H1 (cell line): ENCODE data around the gene CCDC12. TPM values are rescaled to one million over a fixed set of nuclear protein-coding genes. Genes with fewer than 3 reads are reported as not detected.
A peak's percentile ranks its signal among the peaks of the same experiment; 100 is the strongest.

Source experiments
- CTCF ChIA-PET: fragments of 300-600 bp; sonication (Branson Sonifier 250); formaldehyde crosslinking; loops from one replicate; lab custom pipeline; 2021; ENCODE audit not compliant: partially characterized antibody; lab: Charles Lee
- POLR2A ChIA-PET: fragments of 300-600 bp; sonication (Branson Sonifier 250); formaldehyde crosslinking; loops from one replicate; lab custom pipeline; 2021; ENCODE audit warnings: inconsistent platforms; ENCODE audit not compliant: partially characterized antibody; lab: Charles Lee
- DNase-seq, 2 experiments: peaks; one replicate each; pipeline versions ENCODE4 v3.0.0 to v3.0.0-alpha.2; 2010 to 2022; ENCODE audit warnings: low spot score in 2 of 2, low read depth in 1 of 2, mixed read lengths in 1 of 2
- FAIRE-seq: peaks from 2 replicates; lab custom pipeline; 2011; peaks lifted over from hg19 to GRCh38; lab: Jason Lieb, UNC
- H2AFZ ChIP-seq: 2 replicates; pipeline ENCODE4 v1.8.1; 2012; ENCODE audit warnings: low read length, inconsistent platforms
- H2AK5ac ChIP-seq: 2 replicates; pipeline ENCODE4 v1.6.1; 2013; ENCODE audit warnings: low read depth, low read length
- H2BK120ac ChIP-seq: replicated peaks from 2 replicates; pipeline ENCODE3; 2013; ENCODE audit warnings: low read depth, low read length, inconsistent platforms
- H2BK12ac ChIP-seq: 2 replicates; pipeline ENCODE4 v1.6.1; 2013; ENCODE audit warnings: low read depth, low read length
- H2BK15ac ChIP-seq: 2 replicates; pipeline ENCODE4 v1.6.1; 2013; ENCODE audit warnings: low read length
- H2BK20ac ChIP-seq: 2 replicates; pipeline ENCODE4 v1.6.1; 2013; ENCODE audit warnings: low read length
- H2BK5ac ChIP-seq: 2 replicates; pipeline ENCODE4 v1.6.1; 2013; ENCODE audit warnings: low read depth, low read length
- H3K14ac ChIP-seq: 2 replicates; pipeline ENCODE4 v1.6.1; 2013; ENCODE audit warnings: inconsistent platforms; ENCODE audit not compliant: insufficient read length
- H3K18ac ChIP-seq: 2 replicates; pipeline ENCODE4 v1.6.1; 2013; ENCODE audit warnings: low read length; ENCODE audit errors: extremely low read depth
- H3K23ac ChIP-seq: 2 replicates; pipeline ENCODE4 v1.6.1; 2013; ENCODE audit warnings: inconsistent platforms; ENCODE audit not compliant: insufficient read length
- H3K23me2 ChIP-seq: 2 replicates; pipeline ENCODE4 v1.6.1; 2013; ENCODE audit warnings: low read depth, low read length
- H3K27ac ChIP-seq: 2 replicates; pipeline ENCODE4 v1.6.1; 2011; ENCODE audit warnings: low read depth, low read length, inconsistent platforms
- H3K27me3 ChIP-seq, 4 experiments: replicated peaks in 1 of 4; 1 replicate in 1 of 4; 2 replicates in 3 of 4; pipeline versions ENCODE4 v1.6.1 to v1.8.1; 2011 to 2013; ENCODE audit warnings: low read length in 3 of 4, mild to moderate bottlenecking in 3 of 4, inconsistent platforms in 2 of 4, mixed read lengths in 2 of 4, moderate library complexity in 1 of 4; ENCODE audit not compliant: control insufficient read depth in 3 of 4, insufficient read depth in 3 of 4; ENCODE audit errors: extremely low read depth in 1 of 4
- H3K36me3 ChIP-seq, 4 experiments: 2 replicates each; pipeline versions ENCODE4 v1.6.1 to v1.8.1; 2011 to 2013; ENCODE audit warnings: mild to moderate bottlenecking in 4 of 4, low read length in 3 of 4, moderate library complexity in 2 of 4, control low read depth in 1 of 4, inconsistent platforms in 1 of 4; ENCODE audit not compliant: insufficient read depth in 4 of 4, control insufficient read depth in 2 of 4
- H3K4ac ChIP-seq: replicated peaks from 2 replicates; pipeline ENCODE3; 2013; ENCODE audit warnings: low read length, low read depth, mixed read lengths, inconsistent platforms; ENCODE audit not compliant: insufficient read length
- H3K4me1 ChIP-seq, 4 experiments: replicated peaks in 1 of 4; 1 replicate in 1 of 4; 2 replicates in 3 of 4; pipeline versions ENCODE4 v1.6.1 to v1.8.1; 2011 to 2013; ENCODE audit warnings: low read length in 3 of 4, inconsistent platforms in 2 of 4, mixed read lengths in 1 of 4; ENCODE audit not compliant: insufficient read depth in 4 of 4, control insufficient read depth in 3 of 4
- H3K4me2 ChIP-seq, 2 experiments: 2 replicates each; pipeline versions ENCODE4 v1.6.1 to v1.8.1; 2011 to 2013; ENCODE audit warnings: low read depth in 2 of 2, low read length in 2 of 2, control low read depth in 1 of 2, inconsistent platforms in 1 of 2, mild to moderate bottlenecking in 1 of 2; ENCODE audit not compliant: insufficient read depth in 1 of 2
- H3K4me3 ChIP-seq, 4 experiments: fragments of 200-600, 300-600 bp in 1 of 4; sonication (generic), shearing (Covaris generic), sonication (Bioruptor Twin) in 1 of 4; 2 replicates each; pipeline versions ENCODE4 v1.5.1 to v1.8.1; 2011 to 2016; ENCODE audit warnings: low read length in 4 of 4, low read depth in 3 of 4, control low read depth in 2 of 4, inconsistent platforms in 2 of 4, mild to moderate bottlenecking in 2 of 4, mixed read lengths in 1 of 4, moderate library complexity in 1 of 4; ENCODE audit not compliant: insufficient read depth in 2 of 4; ENCODE audit errors: extremely low read depth in 1 of 4
- H3K56ac ChIP-seq: replicated peaks from 2 replicates; pipeline ENCODE3; 2013; ENCODE audit warnings: low read depth, mild to moderate bottlenecking, mixed read lengths, low read length, inconsistent platforms; ENCODE audit not compliant: insufficient read length
- H3K79me1 ChIP-seq: 2 replicates; pipeline ENCODE4 v1.6.1; 2013; ENCODE audit warnings: low read depth, low read length, control low read depth
- H3K79me2 ChIP-seq, 2 experiments: 2 replicates each; pipeline versions ENCODE4 v1.6.1 to v1.8.1; 2012 to 2013; ENCODE audit warnings: low read length in 2 of 2, mild to moderate bottlenecking in 2 of 2, inconsistent platforms in 1 of 2; ENCODE audit not compliant: insufficient read depth in 2 of 2, control insufficient read depth in 1 of 2
- H3K9ac ChIP-seq, 4 experiments: replicated peaks in 1 of 4; 1 replicate in 1 of 4; 2 replicates in 3 of 4; pipeline versions ENCODE4 v1.6.1 to v1.8.1; 2011 to 2013; ENCODE audit warnings: low read depth in 3 of 4, low read length in 3 of 4, control low read depth in 2 of 4, mild to moderate bottlenecking in 2 of 4, moderate library complexity in 2 of 4, inconsistent platforms in 1 of 4; ENCODE audit errors: extremely low read depth in 1 of 4
- H3K9me3 ChIP-seq, 2 experiments: 2 replicates each; pipeline versions ENCODE4 v1.6.1 to v1.8.1; 2012 to 2013; ENCODE audit warnings: mild to moderate bottlenecking in 2 of 2, moderate library complexity in 2 of 2, control low read depth in 1 of 2, inconsistent platforms in 1 of 2, low read depth in 1 of 2, low read length in 1 of 2, mixed read lengths in 1 of 2; ENCODE audit not compliant: insufficient read depth in 2 of 2
- H4K20me1 ChIP-seq, 2 experiments: replicated peaks in 1 of 2; 2 replicates each; pipeline versions ENCODE3 to v1.8.1; 2011 to 2013; ENCODE audit warnings: inconsistent platforms in 2 of 2, low read length in 2 of 2, mild to moderate bottlenecking in 1 of 2; ENCODE audit not compliant: insufficient read depth in 2 of 2, control insufficient read depth in 1 of 2
- H4K5ac ChIP-seq: 2 replicates; pipeline ENCODE4 v1.6.1; 2013; ENCODE audit warnings: low read length, low read depth, mixed read lengths, inconsistent platforms; ENCODE audit not compliant: insufficient read length
- H4K8ac ChIP-seq: 2 replicates; pipeline ENCODE4 v1.8.0; 2013; ENCODE audit warnings: mild to moderate bottlenecking, moderate library complexity, low read length, inconsistent platforms; ENCODE audit not compliant: insufficient read depth; ENCODE audit errors: extremely low read depth
- H4K91ac ChIP-seq: replicated peaks from 2 replicates; pipeline ENCODE3; 2013; ENCODE audit warnings: low read length, mixed read lengths, inconsistent platforms; ENCODE audit not compliant: insufficient read length
- BCL11A ChIP-seq, 2 experiments: IDR thresholded peaks; one replicate each; pipeline ENCODE4 v1.6.1; 2011; ENCODE audit warnings: low read depth in 2 of 2, low read length in 2 of 2, mild to moderate bottlenecking in 2 of 2
- CBX8 ChIP-seq: fragments of 300-800, 300-1000 bp; sonication (generic); IDR thresholded peaks from 2 replicates; pipeline ENCODE4 v1.7.1; 2016; ENCODE audit warnings: low read depth, low read length, borderline replicate concordance
- EP300 ChIP-seq, 2 experiments: IDR thresholded peaks; 1 replicate in 1 of 2; 2 replicates in 1 of 2; pipeline ENCODE4 v1.6.1; 2011 to 2012; ENCODE audit warnings: low read depth in 2 of 2, low read length in 2 of 2, mild to moderate bottlenecking in 2 of 2, borderline replicate concordance in 1 of 2, inconsistent platforms in 1 of 2, moderate library complexity in 1 of 2
- RAD21 ChIP-seq, 2 experiments: IDR thresholded peaks in 1 of 2; conservative IDR thresholded peaks in 1 of 2; 2 replicates each; pipeline ENCODE4 v1.6.1; 2011; ENCODE audit warnings: low read depth in 2 of 2, low read length in 2 of 2, improper control_type of control experiment in 1 of 2, inconsistent platforms in 1 of 2, mild to moderate bottlenecking in 1 of 2, moderate library complexity in 1 of 2
- RFX5 ChIP-seq: IDR thresholded peaks from 2 replicates; pipeline ENCODE4 v1.6.1; 2011; ENCODE audit warnings: low read depth, low read length, improper control_type of control experiment, borderline replicate concordance
- SP4 ChIP-seq: IDR thresholded peaks from 2 replicates; pipeline ENCODE4 v1.6.1; 2012; ENCODE audit warnings: low read length, inconsistent platforms
- TBP ChIP-seq: IDR thresholded peaks from 2 replicates; pipeline ENCODE4 v1.6.1; 2011; ENCODE audit warnings: low read depth, low read length, improper control_type of control experiment
- TEAD4 ChIP-seq: IDR thresholded peaks from 2 replicates; pipeline ENCODE4 v1.6.1; 2012; ENCODE audit warnings: low read depth, low read length, inconsistent platforms, mixed read lengths
- WGBS, 2 experiments: shearing (Covaris generic) in 1 of 2; methylation state at CpG; one replicate each; pipeline versions ENCODE4 v1.1.6 to v1.1.7; 2013 to 2015; ENCODE audit warnings: low lambda C conversion rate in 2 of 2, mixed read lengths in 2 of 2, inconsistent platforms in 1 of 2, low coverage in 1 of 2, missing lambda C conversion rate in 1 of 2; ENCODE audit not compliant: insufficient replicate concordance in 2 of 2, insufficient coverage in 1 of 2, insufficient read length in 1 of 2; ENCODE audit errors: extremely low coverage in 1 of 2, missing lambda C conversion rate in 1 of 2; 5-methylcytosine and 5-hydroxymethylcytosine counted together
- polyA plus RNA-seq, 7 experiments: library from polyadenylated mRNA; depleted of rRNA in 3 of 7; stranded (reverse) in 5 of 7; unstranded in 2 of 7; fragments of >200 nt in 5 of 7; fragments of 200-250 nt in 2 of 7; gene quantifications; 1 replicate in 5 of 7; 2 replicates in 1 of 7; 4 replicates in 1 of 7; pipeline versions ENCODE4 v1.2.1 to v1.2.3, GENCODE V29; 2011 to 2013; ENCODE audit warnings: missing spikeins in 2 of 7, mixed read lengths in 2 of 7
- total RNA-seq: library from RNA; stranded (reverse); fragmentation: NEBNext Ultra II Directional; extraction: Animal tissue kit (Norgen Biotek cat#: 25700); gene quantifications from 2 replicates; pipeline ENCODE4 v1.2.1, GENCODE V29; 2021

Gene CCDC12
- total and polyA plus RNA-seq, 2 of the 8 experiments (the other 6 are each of a cell fraction or from before 2014, with no cell fraction given), result 29.5 to 41.3 TPM

GRCh38 chr3:46908986-46909534 lies 67.5 kb downstream of the CCDC12 start:
- no peaks in the 10 kb centered on the region; the same call in 1 of the 2 replicates for H3K79me1 ChIP-seq
- H4K91ac ChIP-seq, result no peak overlapping the region
- FAIRE-seq (no peak), DNase-seq (no peak)
- no peak overlapping the region for H2AK5ac ChIP-seq
- H3K4me2 ChIP-seq, result 0 out of 4 replicates have a peak overlapping the region, but pooled peaks of 1 of the 2 experiments have one; percentile 54
- no peak overlapping the region for H3K23ac ChIP-seq
- no peaks in the 10 kb centered on the region for H3K36me3 ChIP-seq
- no peak overlapping the region for H4K5ac ChIP-seq
- no peaks in the 10 kb centered on the region for H3K79me2 ChIP-seq
- peak overlapping the region; percentile 21 for H3K4ac ChIP-seq
- no peak overlapping the region for H3K4me3 ChIP-seq
- H2BK20ac ChIP-seq, result 0 out of 2 replicates have a peak overlapping the region, but pooled peaks have one; percentile 72
- no peak overlapping the region for H2BK120ac ChIP-seq
- H3K9me3 ChIP-seq, result no peaks in the 10 kb centered on the region
- H2BK12ac ChIP-seq, result no peak overlapping the region
- no peaks in the 10 kb centered on the region; the same call in 1 of the 2 replicates for H3K23me2 ChIP-seq
- H2BK15ac ChIP-seq, result peak overlapping the region; percentile 92; the same call in 1 of the 2 replicates
- CTCF ChIA-PET, result interaction anchor here (0.5 to 2.4 kb wide), 50 partner anchors 10 to 592 kb away, joined by 3 to 28 read pairs (median 4); partner anchors contain the start of gene PTH1R
- POLR2A ChIA-PET, result interaction anchor here (0.7 to 1.5 kb wide), 4 partner anchors 8 to 60 kb away, joined by 3 read pairs; no protein-coding TSS in a partner anchor
- no peak overlapping the region for H2BK5ac ChIP-seq
- H3K4me1 ChIP-seq, result peaks cover 0 to 3% (median 1%) of the 10 kb centered on the region in 4 experiments; a peak in 2 of 7 replicates
- H4K20me1 ChIP-seq, result peaks cover 0 to 5% of the 10 kb centered on the region in 2 experiments
- no peak overlapping the region for H3K9ac ChIP-seq
- H3K14ac ChIP-seq, result no peak overlapping the region
- no peak overlapping the region for H4K8ac ChIP-seq
- no peak overlapping the region for H2AFZ ChIP-seq
- H3K27ac ChIP-seq, result no peak overlapping the region
- no peaks in the 10 kb centered on the region; a peak in 2 of 7 replicates for H3K27me3 ChIP-seq
- TF ChIP-seq TBP (no peak), BCL11A (IDR thresholded peaks at IDR 0.05; ENCODE audit: low read depth in 2 of 2, low read length in 2 of 2) (no peak), SP4 (no peak), TEAD4 (no peak), CBX8 (no peak), RAD21 (IDR thresholded peaks at IDR 0.05 in 1 of 2, conservative IDR thresholded peaks at IDR 0.05 in 1 of 2; ENCODE audit: low read depth in 2 of 2, low read length in 2 of 2) (no peak), EP300 (IDR thresholded peaks at IDR 0.05; ENCODE audit: borderline replicate concordance in 1 of 2, low read depth in 2 of 2, low read length in 2 of 2) (no peak), RFX5 (no peak)
- no peak overlapping the region for H3K56ac ChIP-seq
- WGBS, 2 experiments, result 89% methylated on average over 7 of the region's 8 CpGs; no CpG with 5 or more reads in 1 of the 2 experiments
- no peak overlapping the region for H3K18ac ChIP-seq
